Diencephalon (tissue), 1 donor: Measurements from ENCODE around the gene C15orf39. TPM values are rescaled to one million over a fixed set of nuclear protein-coding genes. Genes with fewer than 3 reads are reported as not detected.

ENCODE experiments used
- small RNA-seq: library from RNA; depleted of rRNA; stranded (forward); fragments of <200 nt; gene quantifications from one replicate; pipeline ENCODE3, GENCODE V24; 2014
- total RNA-seq: library from RNA; depleted of rRNA; stranded (reverse); fragments of >200 nt; gene quantifications from one replicate; pipeline ENCODE4 v1.2.3, GENCODE V29; 2014

Gene C15orf39
- 1.8 TPM for total RNA-seq

GRCh38 chr15:75201616-75202250, at the start of gene C15orf39:
C15orf39 (plus strand) TSS chr15:75201882; CDS start chr15:75206049, 4,167 bp downstream.

GRCh38 chr15:75258034-75258433, 56.4 kb downstream of the C15orf39 start, which contains the start of gene GOLGA6C:
GOLGA6C (plus strand) TSS chr15:75258334; CDS start chr15:75258599, 265 bp downstream.

Small RNA genes lying within 50 kb of the gene (small RNA-seq; reads per million reads assigned to genes)
- not detected for gene AC068338.1

Other genes starting within 250 kb of the C15orf39 start
- gene RPP25, start 245.1 kb upstream of the C15orf39 start, total RNA-seq: 8.1 TPM
- gene SCAMP5, start 206.3 kb upstream of the C15orf39 start, total RNA-seq: 82.1 TPM
- 4.4 TPM for gene PPCDC, start 178.3 kb upstream of the C15orf39 start, total RNA-seq
- gene GOLGA6C, start 56.5 kb downstream of the C15orf39 start, total RNA-seq: not detected
- gene GOLGA6D, start 81.0 kb downstream of the C15orf39 start, total RNA-seq: not detected
- 11.8 TPM for gene COMMD4, start 134.2 kb downstream of the C15orf39 start, total RNA-seq
- 17.1 TPM for gene NEIL1, start 145.2 kb downstream of the C15orf39 start, total RNA-seq
- gene MAN2C1, start 166.7 kb downstream of the C15orf39 start, total RNA-seq: 58.6 TPM
- 32.1 TPM for gene SIN3A, start 249.8 kb downstream of the C15orf39 start, total RNA-seq